HL-60 (cell line): ENCODE measurements around the gene SHH.

ENCODE experiments used
- DNase-seq, 2 experiments: peaks; one replicate each; pipeline ENCODE4 v3.0.0-alpha.2; 2010 to 2020; ENCODE audit warnings: low read depth in 1 of 2, low spot score in 1 of 2
- H3K27ac ChIP-seq: fragments of 250-450 bp; sonication (Bioruptor Pico); replicated peaks from 2 replicates; pipeline ENCODE4 v1.5.1; 2020; ENCODE audit warnings: mild to moderate bottlenecking, moderate library complexity
- H3K27me3 ChIP-seq: fragments of 250-450 bp; sonication (Bioruptor Pico); 2 replicates; pipeline ENCODE4 v1.5.1; 2021; ENCODE audit warnings: mild to moderate bottlenecking, moderate library complexity; ENCODE audit not compliant: insufficient read depth, poor library complexity, severe bottlenecking
- H3K4me3 ChIP-seq: replicated peaks from 2 replicates; pipeline ENCODE4 v1.5.1; 2011; ENCODE audit warnings: mild to moderate bottlenecking, control low read depth, low read length; ENCODE audit not compliant: insufficient read depth
- CTCF ChIP-seq: IDR thresholded peaks from one replicate; pipeline ENCODE4 v1.5.1; 2011; ENCODE audit warnings: low read length, control low read depth, inconsistent platforms; ENCODE audit not compliant: insufficient read depth
- GABPA ChIP-seq: IDR thresholded peaks from 2 replicates; pipeline ENCODE4 v1.6.1; 2012; ENCODE audit warnings: low read depth
- POLR2AphosphoS5 ChIP-seq: IDR thresholded peaks from 2 replicates; pipeline ENCODE4 v1.6.1; 2012; ENCODE audit warnings: low read depth
- REST ChIP-seq: IDR thresholded peaks from 2 replicates; pipeline ENCODE4 v1.6.1; 2012; ENCODE audit warnings: low read depth; ENCODE audit not compliant: insufficient replicate concordance
- SPI1 ChIP-seq: IDR thresholded peaks from 2 replicates; pipeline ENCODE4 v1.6.1; 2012; ENCODE audit warnings: low read depth, mild to moderate bottlenecking, borderline replicate concordance

SHH gene

GRCh38 chr7:155773531-155773930 is 38.7 kb downstream of the SHH start:
- no peak for TF ChIP-seq SPI1
- no peak for TF ChIP-seq POLR2AphosphoS5
- TF ChIP-seq CTCF = no peak
- no peak for TF ChIP-seq REST
- no peak for TF ChIP-seq GABPA
- no peak overlapping the region for H3K4me3 ChIP-seq
- H3K27ac ChIP-seq = no peak overlapping the region
- DNase-seq = no peak
- no peaks in the 10 kb centered on the region for H3K27me3 ChIP-seq

GRCh38 chr7:155770241-155770640 is 42.0 kb downstream of the SHH start:
- Histone ChIP-seq H3K4me3 (no peak overlapping the region), H3K27ac (no peak overlapping the region), H3K27me3 (no peaks in the 10 kb centered on the region)
- TF ChIP-seq POLR2AphosphoS5 = no peak
- no peak for TF ChIP-seq CTCF
- TF ChIP-seq REST = no peak
- TF ChIP-seq GABPA = no peak
- TF ChIP-seq SPI1 = no peak
- no peak for DNase-seq

- Histone ChIP-seq H3K27ac (no peak overlapping the region), H3K27me3 (no peaks in the 10 kb centered on the region), H3K4me3 (no peak overlapping the region)
- no peak for DNase-seq
- TF ChIP-seq GABPA (no peak), CTCF (no peak), REST (no peak), POLR2AphosphoS5 (no peak), SPI1 (no peak)
Measured at GRCh38 chr7:155769701-155770100, 42.6 kb downstream of the SHH start.
